Activated T-helper 1 cell treated with anti-CD3 and anti-CD28 coated beads, Interleukin-2, amount 50 U/mL, for 16 hours (primary cell): Measurements from ENCODE around the gene GRID1.

Experiments used
- DNase-seq, 2 donors: peaks; one replicate each; pipeline ENCODE4 v3.0.0-alpha.2; 2020; ENCODE audit warnings: low read depth in 1 of 2, low spot score in 1 of 2

Gene GRID1

DNA sequence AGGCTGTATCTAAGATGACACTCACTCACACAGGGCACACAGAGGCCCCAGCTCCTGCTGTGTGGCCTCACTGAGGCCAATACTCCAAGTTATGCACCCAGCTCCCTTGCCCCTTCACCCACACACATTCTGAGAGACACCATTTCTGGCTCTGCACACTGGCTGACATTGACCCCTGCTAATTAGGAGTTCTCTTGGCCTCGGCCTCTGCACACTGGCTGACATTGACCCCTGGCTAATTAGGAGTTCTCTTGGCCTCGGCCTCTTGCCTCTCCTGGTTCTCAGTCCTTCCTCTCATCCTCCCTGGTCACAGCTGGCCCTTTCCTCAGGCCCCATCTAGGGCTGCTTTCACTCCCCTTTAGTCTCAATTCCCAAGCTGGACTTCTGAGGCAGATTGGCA, 97.3 kb downstream of the GRID1 start:
- DNase-seq: no peak

DNA sequence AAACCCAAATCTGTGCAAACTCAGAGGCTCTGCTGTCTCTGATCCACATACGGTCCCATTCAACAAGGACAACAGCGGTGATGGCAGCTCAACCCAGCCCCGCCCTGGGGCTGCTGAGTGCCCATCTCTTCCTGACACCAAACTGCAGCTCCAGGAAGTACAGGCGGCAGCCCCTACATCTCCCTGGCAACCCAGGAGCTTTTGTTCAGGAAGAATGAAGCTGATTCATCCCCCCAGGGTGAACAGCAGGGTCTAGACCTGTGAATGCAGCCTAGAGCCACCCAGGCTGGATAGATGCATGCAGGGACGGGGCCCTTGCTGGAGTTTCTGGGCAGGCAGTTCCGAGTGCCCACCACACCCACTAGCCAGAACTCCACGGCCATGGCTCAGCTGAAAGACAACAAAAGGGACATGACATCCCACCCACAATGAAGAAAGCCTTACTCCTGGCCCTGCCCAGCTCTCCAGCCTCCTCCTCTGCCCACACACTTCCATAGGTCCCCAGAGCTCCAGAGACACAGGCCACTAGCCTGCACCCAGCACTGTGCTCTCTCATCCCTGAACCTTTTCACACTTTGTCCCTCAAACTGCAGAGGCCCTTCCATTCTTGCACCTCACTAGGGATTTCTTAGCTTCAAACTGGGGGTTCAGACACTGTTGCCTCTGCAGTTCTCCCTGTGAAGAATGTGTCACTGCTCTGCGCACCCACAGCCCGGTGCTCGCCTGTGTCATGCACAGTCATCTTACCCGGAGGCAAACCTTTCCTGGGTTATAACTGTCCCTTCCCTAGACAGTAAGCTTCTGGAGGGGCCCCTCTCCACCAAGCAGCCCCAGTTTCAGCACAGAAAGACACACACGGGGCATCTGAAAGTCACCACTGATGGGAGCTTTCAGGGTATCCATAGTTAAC, 99.1 kb downstream of the GRID1 start:
- DNase-seq: no peak

GRCh38 chr10:86266446-86267242, 100.0 kb downstream of the GRID1 start:
- DNase-seq: no peak

- DNase-seq: no peak
These were observed 100.7 kb downstream of the GRID1 start for GRCh38 chr10:86265895-86266259.

DNA sequence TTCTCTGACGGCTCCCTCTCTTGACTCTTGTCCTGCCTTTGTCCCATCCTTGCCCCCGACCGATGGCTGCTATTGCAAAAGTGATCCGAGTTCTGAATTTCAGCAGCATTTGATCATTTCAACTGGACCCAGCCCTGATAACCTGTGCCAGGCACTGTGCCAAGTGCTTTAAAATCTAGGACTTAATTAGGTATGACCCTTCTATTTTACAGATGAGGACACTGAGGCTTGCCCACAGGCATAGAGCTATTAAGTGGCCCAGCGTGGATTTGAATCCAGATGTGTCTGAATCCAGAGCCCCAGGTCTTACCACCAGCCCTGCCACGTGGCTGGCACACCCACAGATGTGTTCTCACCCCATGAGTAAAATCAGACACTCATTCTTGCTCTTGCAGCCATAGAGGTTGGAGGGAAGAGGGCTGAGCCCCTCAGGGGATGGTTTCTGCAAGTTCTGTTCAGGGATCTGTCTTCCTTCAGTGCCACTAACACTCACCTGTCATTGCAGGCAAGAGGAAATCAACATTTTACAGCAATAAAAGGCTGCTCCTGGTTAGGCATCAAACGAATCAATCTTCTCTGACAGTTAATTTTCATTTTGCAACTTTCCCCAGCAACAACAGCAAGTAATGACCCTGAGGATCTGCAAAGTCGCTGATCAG, 101.2 kb downstream of the GRID1 start:
- DNase-seq: no peak

- DNase-seq: no peak
These were observed 101.9 kb downstream of the GRID1 start for GRCh38 chr10:86264481-86265231.

DNA sequence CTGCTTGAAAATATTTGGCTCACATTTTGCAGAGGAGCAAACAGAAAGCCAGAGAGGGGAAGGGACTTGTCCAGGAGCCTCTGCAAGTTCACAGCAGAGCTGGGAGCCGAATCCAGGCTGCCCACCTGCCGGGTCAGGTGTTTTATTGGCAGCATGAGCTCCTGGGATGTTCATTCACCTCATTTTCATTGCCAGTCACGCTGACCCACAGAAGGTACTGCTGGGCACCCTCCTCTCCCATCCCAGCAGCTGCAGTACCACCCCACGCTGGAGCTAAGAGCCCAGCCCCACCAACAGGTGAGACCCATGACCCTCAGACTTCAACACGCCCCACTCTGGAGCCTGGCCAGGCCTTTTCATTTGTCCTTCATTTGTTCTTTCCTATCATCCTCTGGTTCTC, 102.7 kb downstream of the GRID1 start:
- DNase-seq: no peak

GRCh38 chr10:86263209-86263608, 103.4 kb downstream of the GRID1 start:
- no peak for DNase-seq

- DNase-seq: no peak
These were observed 103.9 kb downstream of the GRID1 start for GRCh38 chr10:86262688-86263181.

DNA sequence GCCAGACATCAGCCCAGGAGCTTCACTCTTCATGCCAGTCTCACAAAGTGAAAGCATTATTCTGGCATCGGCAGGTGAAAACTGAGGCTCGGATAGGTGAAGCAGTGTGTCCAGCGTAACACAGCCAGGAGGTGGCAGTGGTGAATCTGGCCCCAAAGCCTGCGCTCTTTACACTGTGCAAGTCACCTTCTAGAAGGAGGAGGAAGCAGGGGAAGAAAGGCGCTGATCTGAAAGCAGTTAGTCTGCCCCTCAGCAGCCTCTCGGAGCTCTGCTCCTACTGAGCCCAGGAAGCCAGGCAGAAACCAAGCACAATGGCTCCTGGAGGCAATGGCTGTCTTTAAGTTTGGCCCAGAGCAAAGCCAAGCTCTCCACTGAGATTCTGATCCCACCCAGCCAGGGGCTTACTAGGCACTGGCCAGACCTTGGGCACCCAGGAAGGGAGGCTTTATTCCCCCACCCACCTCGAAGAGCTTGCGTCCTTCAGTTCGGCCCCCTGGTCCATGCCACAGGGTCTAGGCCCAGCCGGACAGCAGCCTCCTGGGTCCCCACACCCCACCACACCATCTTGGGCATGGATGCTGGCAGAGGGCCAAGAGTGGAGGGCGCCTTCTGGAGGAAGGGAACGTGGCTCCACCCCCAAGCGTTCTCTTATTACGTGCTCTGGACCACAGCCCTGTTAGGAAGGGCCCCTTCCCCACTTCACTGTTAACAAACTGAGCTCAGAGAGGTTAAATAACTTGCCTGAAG, 104.5 kb downstream of the GRID1 start:
- DNase-seq: no peak

DNA sequence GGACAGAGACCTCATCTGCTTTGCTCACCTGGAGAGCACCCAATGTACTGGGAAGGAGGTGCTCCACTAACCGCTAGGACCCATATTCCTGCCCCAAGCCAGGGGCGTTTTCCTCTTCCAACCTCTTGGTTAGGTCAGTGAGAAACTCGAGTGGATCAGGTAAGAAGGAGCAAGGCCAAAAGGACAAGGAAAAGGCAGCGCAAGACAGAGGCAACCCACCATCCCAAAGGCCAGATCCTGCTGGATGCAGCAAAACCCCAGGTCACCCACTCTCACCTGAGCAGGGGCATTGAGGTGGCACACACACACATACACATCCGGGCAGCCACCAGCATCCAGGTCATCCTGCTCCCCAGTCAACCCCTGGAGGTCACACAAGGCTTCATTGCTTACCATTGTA, 105.1 kb downstream of the GRID1 start:
- no peak for DNase-seq

DNA sequence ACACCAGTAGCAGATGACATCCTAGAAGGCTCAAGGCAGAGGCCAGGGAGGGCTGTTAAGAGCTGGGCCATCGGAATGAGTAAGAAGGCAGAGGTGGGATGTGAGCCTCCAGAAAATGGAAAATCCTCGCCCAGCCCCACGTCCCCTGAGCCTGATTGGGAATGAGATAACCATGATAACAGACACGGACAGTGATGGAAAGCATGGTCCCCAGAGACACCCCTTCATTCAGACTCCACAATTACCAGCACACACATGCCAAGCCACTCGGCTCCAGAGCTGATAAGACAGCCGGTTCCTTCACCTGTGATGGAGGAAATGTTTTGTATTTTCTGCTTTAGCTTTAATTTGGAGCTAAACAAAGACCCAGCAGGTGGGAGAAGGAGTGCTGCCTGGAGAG, 106.0 kb downstream of the GRID1 start:
- DNase-seq: no peak

DNA sequence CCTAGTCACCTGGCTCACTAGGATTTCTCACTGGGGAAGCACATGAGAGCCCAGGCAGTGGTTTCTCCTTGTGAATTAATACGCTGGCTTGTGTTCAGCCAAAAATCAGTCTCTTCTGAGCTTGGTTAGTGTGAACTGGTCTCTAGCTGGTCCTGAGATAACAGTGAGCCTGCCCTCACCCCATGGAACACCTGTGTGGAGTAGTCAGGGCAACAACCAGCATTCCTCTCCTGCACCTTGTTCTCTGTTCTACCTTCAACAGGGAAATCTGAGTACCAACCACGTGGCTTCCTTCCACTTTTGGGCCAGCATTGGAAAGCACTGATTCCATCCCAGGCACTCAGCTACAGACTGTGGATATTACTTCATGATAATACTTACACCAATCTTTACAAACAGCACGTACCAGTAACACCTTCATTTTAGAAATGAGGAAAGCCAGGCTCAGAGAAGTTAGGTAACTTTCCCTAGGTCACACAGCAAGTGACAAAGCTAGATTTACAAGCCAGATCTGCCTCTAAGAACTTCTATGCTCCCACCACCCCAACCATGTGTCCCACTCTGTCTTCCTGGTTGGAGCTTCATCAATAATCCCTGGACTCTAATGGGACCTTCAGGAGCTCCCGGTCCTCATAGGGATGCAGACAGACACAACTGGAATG, 106.6 kb downstream of the GRID1 start:
- DNase-seq: no peak

DNA sequence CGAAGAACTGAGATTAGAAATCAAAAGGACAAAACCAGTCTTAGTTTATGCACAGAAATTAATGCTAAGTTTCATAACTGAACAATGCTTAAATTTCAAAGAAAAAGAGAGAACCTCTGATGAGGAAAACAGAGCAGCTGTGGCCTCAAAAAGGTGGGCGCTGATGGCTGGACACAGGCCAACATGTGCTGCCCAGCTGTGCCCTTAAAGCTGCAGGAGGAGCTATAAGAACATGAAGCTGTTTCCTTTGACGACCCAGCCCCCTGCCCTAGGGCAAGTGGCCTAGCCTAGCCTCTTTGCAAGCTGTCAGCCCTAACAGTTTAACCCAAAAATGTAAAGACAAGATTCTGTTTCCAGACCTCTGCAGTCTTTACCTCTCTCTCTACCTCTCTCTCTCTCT, 107.7 kb downstream of the GRID1 start:
- DNase-seq: no peak

- no peak for DNase-seq
These were observed 108.1 kb downstream of the GRID1 start for GRCh38 chr10:86258499-86258898.

DNA sequence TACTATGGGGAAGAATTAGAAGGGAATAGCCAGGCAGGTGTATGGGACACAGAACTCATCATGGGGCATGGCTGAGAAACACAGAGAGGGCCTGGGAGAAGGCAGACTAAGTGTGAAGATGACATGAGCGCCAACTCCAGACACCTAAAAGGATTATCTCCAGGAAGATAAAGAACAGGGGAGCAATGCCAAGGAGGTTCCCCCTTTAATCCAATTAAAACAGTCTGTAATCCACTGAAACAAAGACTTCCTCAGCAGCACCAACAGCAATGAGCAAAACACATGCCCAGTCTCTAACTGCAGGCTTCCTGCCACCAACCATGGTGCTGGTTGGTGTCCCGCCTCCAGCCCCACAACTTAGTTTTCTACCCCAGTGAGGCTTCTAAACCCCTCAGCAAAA, 108.9 kb downstream of the GRID1 start:
- no peak for DNase-seq

DNA sequence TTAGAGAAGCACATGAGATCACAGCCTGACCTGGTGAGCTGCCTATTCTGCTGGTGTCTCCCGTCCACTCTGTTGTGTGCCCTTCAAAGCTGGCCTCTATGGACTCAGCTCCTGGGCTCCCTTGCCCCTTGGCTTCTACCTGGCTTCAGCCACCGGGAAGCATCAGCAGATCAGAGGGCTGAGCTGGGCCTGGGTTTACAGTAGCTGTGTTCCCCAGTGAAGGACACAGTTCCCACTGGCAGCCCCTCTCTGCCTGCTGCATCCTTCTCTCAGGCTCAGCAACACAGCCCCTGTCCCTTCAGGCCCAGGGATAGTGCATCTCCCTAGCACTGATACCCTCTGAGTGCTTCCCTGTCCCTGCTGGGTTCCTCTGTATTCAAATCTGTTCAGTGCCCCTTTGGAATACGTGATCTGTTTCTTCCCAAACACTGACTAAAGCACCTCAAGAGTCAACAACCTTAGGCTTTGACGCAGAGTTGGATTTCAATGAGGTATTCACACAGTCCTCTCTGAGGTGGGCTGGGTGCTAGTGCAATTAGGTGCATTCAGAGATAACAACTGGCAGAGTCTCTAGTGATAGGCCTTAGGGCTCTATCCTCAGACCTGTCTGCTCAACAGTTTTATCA, 109.8 kb downstream of the GRID1 start:
- DNase-seq: no peak

DNA sequence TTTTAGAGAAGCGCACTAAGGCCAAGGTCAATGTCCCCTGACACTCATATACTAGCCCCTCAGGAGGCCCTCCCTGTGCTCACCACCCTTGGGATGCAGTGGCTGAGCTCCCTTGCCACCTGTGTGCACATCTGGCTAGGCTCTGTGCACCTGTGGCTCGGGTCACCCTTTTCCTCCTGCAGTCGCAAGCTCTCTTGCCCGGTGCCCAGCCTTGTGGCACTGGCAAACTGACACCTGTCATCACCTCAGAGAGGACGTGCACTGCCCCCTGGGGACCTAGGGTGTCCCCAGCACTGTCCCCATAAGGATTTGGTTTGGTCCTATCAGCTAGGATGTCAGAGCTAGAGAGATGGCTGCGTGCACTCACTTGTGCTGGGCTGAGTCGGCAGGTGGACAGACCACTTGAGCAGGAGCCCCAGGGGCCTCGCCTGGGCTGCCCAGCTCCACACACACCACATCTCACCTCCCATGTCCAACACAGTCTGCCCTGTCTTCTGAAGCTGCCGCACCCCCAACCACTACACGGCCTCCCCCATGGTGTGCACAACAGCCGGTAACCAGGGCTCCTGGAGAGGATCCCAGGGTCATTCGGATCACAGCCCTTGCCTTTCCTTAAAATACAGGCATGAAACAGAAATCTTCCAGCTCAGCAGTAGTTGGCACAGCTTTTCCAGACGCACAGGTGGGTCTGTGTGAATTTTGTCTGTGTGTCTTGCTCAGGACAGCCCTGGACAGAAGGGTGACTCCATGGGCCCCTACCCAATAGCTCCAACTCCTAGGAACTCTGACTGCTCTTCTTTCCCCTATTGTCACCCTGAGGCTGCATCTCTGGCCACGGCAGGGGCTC, 111.0 kb downstream of the GRID1 start:
- no peak for DNase-seq
